Thoracic aorta (tissue), 2 donors: ENCODE data around the gene TAC4. TPM values are rescaled to one million over a fixed set of nuclear protein-coding genes. Genes with fewer than 3 reads are reported as not detected.

Experiments used
- ATAC-seq: fragments of 150-250 bp; one replicate; pipeline ENCODE4 v1.8.0; 2017; ENCODE audit warnings: low read depth; ENCODE audit not compliant: insufficient number of reproducible peaks, low FRiP score
- DNase-seq: peaks from one replicate; pipeline ENCODE4 v3.0.0-alpha.2; 2020; ENCODE audit warnings: low spot score
- H3K27ac ChIP-seq, 2 donors: fragments of 200-600 bp; sonication (generic); 1 replicate in 1 of 2; 2 replicates in 1 of 2; pipeline ENCODE4 v1.5.1; 2016; ENCODE audit warnings: mild to moderate bottlenecking in 2 of 2, moderate library complexity in 2 of 2
- H3K27me3 ChIP-seq: fragments of 200-600 bp; sonication (generic); replicated peaks from 2 replicates; pipeline ENCODE4 v1.6.0; 2016; ENCODE audit warnings: mild to moderate bottlenecking; ENCODE audit not compliant: insufficient read depth
- H3K36me3 ChIP-seq: fragments of 200-600 bp; sonication (generic); one replicate; pipeline ENCODE4 v1.5.1; 2016
- H3K4me1 ChIP-seq, 2 donors: fragments of 200-600 bp; sonication (generic); 1 replicate in 1 of 2; 2 replicates in 1 of 2; pipeline versions ENCODE4 v1.5.1 to v1.6.0; 2016; ENCODE audit warnings: low read depth in 2 of 2, mild to moderate bottlenecking in 1 of 2; ENCODE audit not compliant: control insufficient read depth in 1 of 2
- H3K4me3 ChIP-seq: fragments of 200-600 bp; sonication (generic); 2 replicates; pipeline ENCODE4 v1.5.1; 2016; ENCODE audit warnings: mild to moderate bottlenecking
- H3K9me3 ChIP-seq: fragments of 200-600 bp; sonication (generic); 2 replicates; pipeline ENCODE4 v1.5.1; 2016
- total RNA-seq, 2 donors: library from RNA; depleted of rRNA; stranded (reverse); fragments of >200 nt; gene quantifications; one replicate each; pipeline versions ENCODE4 v1.1.0 to v1.2.3, GENCODE V29; 2016
- TF ChIP-seq, protein P1 (sequence below): fragments of 200-600 bp; sonication (generic); IDR thresholded peaks from one replicate; pipeline ENCODE4 v1.5.1; 2019; ENCODE audit warnings: antibody characterized with exemption

Gene TAC4
- total RNA-seq, 2 donors from 2014 or later, result not detected

GRCh38 chr17:49858796-49859195, 10.9 kb upstream of the TAC4 start:
- H3K4me1 ChIP-seq, result no peaks in the 10 kb centered on the region
- no peak overlapping the region for H3K4me3 ChIP-seq
- H3K27me3 ChIP-seq, result no peaks in the 10 kb centered on the region
- H3K27ac ChIP-seq, result no peak overlapping the region
- ATAC-seq (no peak), DNase-seq (no peak)
- no peaks in the 10 kb centered on the region for H3K36me3 ChIP-seq
- TF ChIP-seq, protein P1, sequence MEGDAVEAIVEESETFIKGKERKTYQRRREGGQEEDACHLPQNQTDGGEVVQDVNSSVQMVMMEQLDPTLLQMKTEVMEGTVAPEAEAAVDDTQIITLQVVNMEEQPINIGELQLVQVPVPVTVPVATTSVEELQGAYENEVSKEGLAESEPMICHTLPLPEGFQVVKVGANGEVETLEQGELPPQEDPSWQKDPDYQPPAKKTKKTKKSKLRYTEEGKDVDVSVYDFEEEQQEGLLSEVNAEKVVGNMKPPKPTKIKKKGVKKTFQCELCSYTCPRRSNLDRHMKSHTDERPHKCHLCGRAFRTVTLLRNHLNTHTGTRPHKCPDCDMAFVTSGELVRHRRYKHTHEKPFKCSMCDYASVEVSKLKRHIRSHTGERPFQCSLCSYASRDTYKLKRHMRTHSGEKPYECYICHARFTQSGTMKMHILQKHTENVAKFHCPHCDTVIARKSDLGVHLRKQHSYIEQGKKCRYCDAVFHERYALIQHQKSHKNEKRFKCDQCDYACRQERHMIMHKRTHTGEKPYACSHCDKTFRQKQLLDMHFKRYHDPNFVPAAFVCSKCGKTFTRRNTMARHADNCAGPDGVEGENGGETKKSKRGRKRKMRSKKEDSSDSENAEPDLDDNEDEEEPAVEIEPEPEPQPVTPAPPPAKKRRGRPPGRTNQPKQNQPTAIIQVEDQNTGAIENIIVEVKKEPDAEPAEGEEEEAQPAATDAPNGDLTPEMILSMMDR, result no peak
- no peaks in the 10 kb centered on the region for H3K9me3 ChIP-seq

GRCh38 chr17:49854126-49854525, 6.3 kb upstream of the TAC4 start:
- Histone ChIP-seq H3K36me3 (no peaks in the 10 kb centered on the region), H3K27ac (no peak overlapping the region), H3K4me3 (no peak overlapping the region), H3K27me3 (no peaks in the 10 kb centered on the region), H3K4me1 (peaks cover 6 to 8% of the 10 kb centered on the region in 2 donors), H3K9me3 (no peaks in the 10 kb centered on the region)
- ATAC-seq (no peak), DNase-seq (no peak)
- TF ChIP-seq, protein P1, result no peak

- H3K27ac ChIP-seq, result no peak overlapping the region
- DNase-seq, result no peak
These were observed 5.7 kb upstream of the TAC4 start for GRCh38 chr17:49853470-49854015.

DNA sequence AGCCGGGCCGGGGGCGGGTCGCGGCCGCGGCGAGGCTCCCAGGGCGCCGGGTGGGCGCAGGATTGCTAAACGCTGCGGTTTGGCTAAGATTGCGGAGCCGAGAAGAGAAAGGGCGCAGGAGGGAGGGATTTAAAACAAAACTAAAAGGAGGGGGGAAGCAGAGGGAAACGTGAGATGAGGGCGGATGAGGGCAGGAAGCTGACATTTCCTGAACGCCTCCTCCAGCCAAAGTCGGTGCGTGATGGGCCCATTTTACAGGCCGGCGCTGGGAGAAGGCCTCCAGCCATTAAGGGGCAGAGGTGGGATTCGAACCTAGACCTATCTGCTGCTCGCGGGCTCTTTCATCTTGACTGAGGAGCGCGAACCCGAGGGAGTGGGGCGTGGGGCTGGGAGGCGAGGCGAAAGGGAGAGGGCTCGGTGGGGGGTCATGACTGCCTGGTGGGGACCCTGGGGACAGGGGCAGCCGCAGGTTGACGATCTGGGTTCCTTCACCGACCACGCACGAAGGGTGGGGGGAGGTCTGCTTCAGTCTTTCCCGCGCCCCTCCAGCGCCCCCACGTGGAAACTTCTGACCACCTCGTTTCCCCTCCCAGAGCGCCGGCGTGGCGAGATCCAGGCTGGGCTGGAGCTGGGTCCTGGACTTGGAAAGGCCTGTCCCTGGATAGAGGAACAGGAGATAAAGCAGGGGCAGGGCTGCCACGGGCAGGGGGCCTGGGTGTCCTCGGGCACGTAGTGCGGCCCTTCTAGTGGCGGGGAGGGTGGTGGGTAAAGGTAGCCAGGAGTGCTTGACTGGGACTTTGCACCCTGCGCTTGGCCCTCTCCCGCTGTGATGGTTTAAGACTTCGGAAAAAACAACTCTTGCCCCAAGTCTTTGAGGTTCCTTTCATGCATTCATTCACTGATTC, 3.8 kb upstream of the TAC4 start:
- H3K27ac ChIP-seq, result peak overlapping the region; percentile 12 to 30
- ATAC-seq, result peak; percentile 81

More at GRCh38 chr17:49853470-49854015, 5.7 kb upstream of the TAC4 start:
- peaks cover 6 to 8% of the 10 kb centered on the region in 2 donors for H3K4me1 ChIP-seq
- H3K9me3 ChIP-seq, result no peaks in the 10 kb centered on the region
- H3K36me3 ChIP-seq, result no peaks in the 10 kb centered on the region
- TF ChIP-seq, protein P1, result no peak
- no peak for ATAC-seq
- H3K27me3 ChIP-seq, result no peaks in the 10 kb centered on the region
- no peak overlapping the region for H3K4me3 ChIP-seq

More for the DNA sequence above, 3.8 kb upstream of the TAC4 start:
- no peaks in the 10 kb centered on the region for H3K36me3 ChIP-seq
- no peaks in the 10 kb centered on the region for H3K27me3 ChIP-seq
- H3K4me3 ChIP-seq, result peak overlapping the region; percentile 90
- TF ChIP-seq, protein P1, result peak; percentile 76
- peaks cover 6 to 13% of the 10 kb centered on the region in 2 donors for H3K4me1 ChIP-seq
- no peaks in the 10 kb centered on the region for H3K9me3 ChIP-seq
- DNase-seq, result no peak
